Measurements from ENCODE around the gene TXLNG. TPM values are rescaled to one million over a fixed set of nuclear protein-coding genes. Genes with fewer than 3 reads are reported as not detected.

The TXLNG gene
- total RNA-seq, 2 donors from 2014 or later: 10.9 to 12.9 TPM

DNA sequence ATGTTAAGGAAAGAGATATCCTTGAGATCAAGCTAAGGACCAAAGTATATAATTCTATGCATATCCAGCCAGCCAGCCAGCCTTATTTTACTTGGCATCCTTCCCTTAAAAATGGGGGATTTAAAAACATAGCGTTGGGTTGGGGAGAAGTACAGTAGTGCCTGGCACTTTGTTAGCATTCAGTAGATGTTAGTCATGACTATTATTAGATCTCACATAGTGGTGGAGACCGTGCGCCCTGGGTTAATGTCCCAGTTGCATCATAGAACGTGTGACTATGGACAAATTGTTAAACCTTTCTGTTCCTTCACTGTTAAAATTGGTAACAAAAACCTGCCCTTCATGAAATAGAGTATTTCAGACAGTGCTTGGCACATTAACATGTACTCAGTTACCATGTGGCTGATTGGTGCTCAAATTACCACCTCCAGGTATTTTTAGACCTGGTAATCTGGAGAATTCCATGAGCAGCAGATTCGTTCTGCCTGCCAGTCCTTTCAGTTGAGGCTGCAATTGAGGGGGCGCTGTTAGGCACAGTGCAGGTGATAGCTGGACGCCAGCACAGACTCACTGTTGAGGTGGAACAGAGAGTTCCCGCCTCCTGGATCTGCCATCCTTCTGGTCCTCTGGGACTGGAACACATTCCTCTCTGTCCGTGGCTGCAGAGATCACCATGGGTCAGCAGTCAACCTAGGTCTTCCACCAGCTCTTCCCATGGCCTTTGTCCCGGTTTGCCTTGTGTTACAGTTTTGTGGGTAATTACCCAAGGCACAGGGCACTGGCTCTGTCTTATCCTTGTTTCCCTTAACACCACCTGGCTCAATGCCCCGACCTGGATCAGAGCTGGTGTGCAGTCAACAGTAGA lies 52.2 kb downstream of the TXLNG start:
- Histone ChIP-seq H3K27me3 (no peaks in the 10 kb centered on the region), H3K27ac (no peak overlapping the region), H3K36me3 (replicated peaks in 1 of 2; ENCODE audit: insufficient read depth in 1 of 2, low read depth in 2 of 2) (no peaks in the 10 kb centered on the region), H3K9me3 (no peaks in the 10 kb centered on the region), H3K4me3 (no peak overlapping the region), H3K4me1 (peaks cover 6% of the 10 kb centered on the region)
- intact Hi-C loops (cut with DNase I): no loop called here
- DNase-seq (peak in 2 of 4 donors; percentile 26 to 37), ATAC-seq (no peak)
- WGBS, 2 donors: 58 to 60% methylated on average over 9 to 11 of the region's 11 CpGs
- no peak for TF ChIP-seq POLR2A (IDR thresholded peaks at IDR 0.05)
- TF ChIP-seq, protein P1, sequence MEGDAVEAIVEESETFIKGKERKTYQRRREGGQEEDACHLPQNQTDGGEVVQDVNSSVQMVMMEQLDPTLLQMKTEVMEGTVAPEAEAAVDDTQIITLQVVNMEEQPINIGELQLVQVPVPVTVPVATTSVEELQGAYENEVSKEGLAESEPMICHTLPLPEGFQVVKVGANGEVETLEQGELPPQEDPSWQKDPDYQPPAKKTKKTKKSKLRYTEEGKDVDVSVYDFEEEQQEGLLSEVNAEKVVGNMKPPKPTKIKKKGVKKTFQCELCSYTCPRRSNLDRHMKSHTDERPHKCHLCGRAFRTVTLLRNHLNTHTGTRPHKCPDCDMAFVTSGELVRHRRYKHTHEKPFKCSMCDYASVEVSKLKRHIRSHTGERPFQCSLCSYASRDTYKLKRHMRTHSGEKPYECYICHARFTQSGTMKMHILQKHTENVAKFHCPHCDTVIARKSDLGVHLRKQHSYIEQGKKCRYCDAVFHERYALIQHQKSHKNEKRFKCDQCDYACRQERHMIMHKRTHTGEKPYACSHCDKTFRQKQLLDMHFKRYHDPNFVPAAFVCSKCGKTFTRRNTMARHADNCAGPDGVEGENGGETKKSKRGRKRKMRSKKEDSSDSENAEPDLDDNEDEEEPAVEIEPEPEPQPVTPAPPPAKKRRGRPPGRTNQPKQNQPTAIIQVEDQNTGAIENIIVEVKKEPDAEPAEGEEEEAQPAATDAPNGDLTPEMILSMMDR (IDR thresholded peaks at IDR 0.05): no peak

GRCh38 chrX:16839219-16839851 lies 53.1 kb downstream of the TXLNG start:
- H3K36me3 ChIP-seq (replicated peaks in 1 of 2; ENCODE audit: insufficient read depth in 1 of 2, low read depth in 2 of 2): no peaks in the 10 kb centered on the region
- intact Hi-C loops (cut with DNase I): no loop called here
- no peak for TF ChIP-seq POLR2A (IDR thresholded peaks at IDR 0.05)
- TF ChIP-seq, protein P1 (IDR thresholded peaks at IDR 0.05): no peak
- no peak overlapping the region for H3K4me3 ChIP-seq
- peaks cover 11% of the 10 kb centered on the region for H3K4me1 ChIP-seq
- H3K27me3 ChIP-seq: no peaks in the 10 kb centered on the region
- ATAC-seq (no peak), DNase-seq (no peak)
- H3K27ac ChIP-seq: no peak overlapping the region
- 59 to 77% methylated on average over 5 of the region's 5 CpGs for WGBS, 2 donors
- H3K9me3 ChIP-seq: no peaks in the 10 kb centered on the region

GRCh38 chrX:16839852-16840460 lies 53.7 kb downstream of the TXLNG start:
- intact Hi-C loops (cut with DNase I): no loop called here
- ATAC-seq: no peak
- H3K27ac ChIP-seq: no peak overlapping the region
- 86 to 90% methylated on average over 3 to 11 of the region's 14 CpGs for WGBS, 2 donors
- DNase-seq: no peak
- no peaks in the 10 kb centered on the region for H3K27me3 ChIP-seq
- TF ChIP-seq, protein P1 (IDR thresholded peaks at IDR 0.05): no peak
- no peak for TF ChIP-seq POLR2A (IDR thresholded peaks at IDR 0.05)
- no peaks in the 10 kb centered on the region for H3K36me3 ChIP-seq (replicated peaks in 1 of 2; ENCODE audit: insufficient read depth in 1 of 2, low read depth in 2 of 2)
- H3K4me3 ChIP-seq: no peak overlapping the region
- no peaks in the 10 kb centered on the region for H3K9me3 ChIP-seq
- H3K4me1 ChIP-seq: peaks cover 11% of the 10 kb centered on the region

DNA sequence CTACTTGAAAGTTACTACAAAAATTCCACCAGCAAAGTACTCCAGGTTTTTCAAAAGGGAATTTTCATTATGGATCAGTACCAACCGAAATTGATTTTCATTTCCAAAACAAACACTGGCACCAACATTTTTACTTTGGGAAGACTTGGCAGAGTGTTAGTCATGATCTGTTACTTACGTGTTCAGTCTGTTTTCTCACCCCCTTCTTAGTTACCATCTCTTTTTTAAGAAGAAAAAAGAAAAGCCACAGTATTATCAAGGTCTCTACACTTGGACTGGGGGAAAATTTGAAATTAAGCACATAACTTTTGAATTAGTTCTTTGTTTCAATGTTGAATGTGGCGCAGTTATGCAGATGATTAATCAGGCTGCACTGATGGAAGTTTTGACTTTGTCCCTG lies 56.4 kb downstream of the TXLNG start:
- intact Hi-C loops (cut with DNase I): no loop called here
- ATAC-seq: peak; percentile 27
- TF ChIP-seq, protein P1 (IDR thresholded peaks at IDR 0.05): no peak
- no peak for TF ChIP-seq POLR2A (IDR thresholded peaks at IDR 0.05)
- Histone ChIP-seq H3K27ac (peak overlapping the region in 2 of 4 donors; percentile 36 to 52), H3K36me3 (replicated peaks in 1 of 2; ENCODE audit: insufficient read depth in 1 of 2, low read depth in 2 of 2) (peaks cover 0 to 4% of the 10 kb centered on the region in 2 donors), H3K27me3 (no peaks in the 10 kb centered on the region), H3K4me1 (peaks cover 11% of the 10 kb centered on the region), H3K9me3 (no peaks in the 10 kb centered on the region), H3K4me3 (no peak overlapping the region)
- DNase-seq: no peak
- 27 to 51% methylated on average over 3 of the region's 3 CpGs for WGBS, 2 donors
